Superior temporal gyrus (tissue), 1 donor: ENCODE data around the gene XKRX.
A peak's percentile ranks its signal among the peaks of the same experiment; 100 is the strongest.

Experiments
- DNase-seq: peaks from one replicate; pipeline ENCODE4 v3.0.0-alpha.2; 2016; ENCODE audit errors: extremely low spot score

XKRX gene

DNA sequence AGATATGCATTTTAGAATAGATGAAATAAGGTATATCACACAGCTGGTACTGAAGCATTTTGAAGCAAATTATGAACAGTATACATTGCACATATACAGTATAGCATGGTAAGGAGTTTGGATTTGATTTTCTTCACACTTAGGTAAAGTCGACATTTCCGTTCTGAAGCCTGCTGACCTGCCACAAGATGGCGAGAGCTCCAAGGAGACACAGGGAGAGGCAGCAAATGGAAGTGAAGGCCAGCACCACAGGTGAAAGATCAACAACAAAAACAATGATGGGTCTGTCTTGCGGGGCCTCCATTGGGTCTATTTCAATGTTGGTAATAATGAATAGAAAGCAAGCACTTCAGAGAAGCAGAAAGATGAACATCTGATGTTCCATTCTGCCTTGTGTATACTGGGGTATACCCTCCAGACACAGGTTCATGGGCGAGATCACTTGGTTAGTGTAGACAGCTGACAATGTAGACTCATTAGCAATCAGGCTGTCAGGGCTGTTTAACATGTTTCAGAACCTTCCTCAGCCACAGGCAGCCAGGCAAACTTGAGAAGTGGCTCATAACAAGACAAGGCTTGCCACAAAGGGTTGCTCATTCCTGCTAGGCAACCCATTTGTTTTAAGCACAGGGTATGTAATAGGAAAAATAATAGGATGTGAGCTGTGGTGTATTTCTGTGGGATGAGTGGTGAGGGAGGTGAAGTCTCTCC lies 33.2 kb downstream of the XKRX start:
- no peak for DNase-seq

- DNase-seq, result no peak
Measured at GRCh38 chrX:100883654-100884053, 45.1 kb downstream of the XKRX start.

- DNase-seq, result no peak
Measured at GRCh38 chrX:100880368-100880767, 48.3 kb downstream of the XKRX start.

DNA sequence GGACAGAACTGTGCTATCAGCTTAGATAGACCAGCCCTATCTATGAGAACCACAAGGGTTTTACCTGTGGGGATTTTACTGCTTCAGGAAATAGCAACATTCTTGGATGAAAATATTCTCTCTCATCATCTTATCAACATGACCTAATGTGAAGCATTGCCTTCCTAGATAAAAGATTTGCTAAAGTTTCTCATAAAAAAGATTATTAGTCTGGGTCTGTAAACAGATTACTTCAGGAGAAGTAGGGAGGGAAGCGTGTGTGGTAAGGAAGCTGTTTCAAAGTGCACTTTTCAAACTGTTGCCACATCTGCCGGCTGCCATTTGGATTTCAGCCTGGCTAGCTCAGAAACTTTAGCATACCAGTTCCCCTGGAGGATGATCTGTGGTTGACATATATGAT lies 54.4 kb downstream of the XKRX start, which contains the start of gene NOX1:
Gene NOX1, minus strand, starts transcription at position 35 of the 400 bp plus-strand sequence. CDS start 220 bp downstream, outside the sequence.
- no peak for DNase-seq

DNA sequence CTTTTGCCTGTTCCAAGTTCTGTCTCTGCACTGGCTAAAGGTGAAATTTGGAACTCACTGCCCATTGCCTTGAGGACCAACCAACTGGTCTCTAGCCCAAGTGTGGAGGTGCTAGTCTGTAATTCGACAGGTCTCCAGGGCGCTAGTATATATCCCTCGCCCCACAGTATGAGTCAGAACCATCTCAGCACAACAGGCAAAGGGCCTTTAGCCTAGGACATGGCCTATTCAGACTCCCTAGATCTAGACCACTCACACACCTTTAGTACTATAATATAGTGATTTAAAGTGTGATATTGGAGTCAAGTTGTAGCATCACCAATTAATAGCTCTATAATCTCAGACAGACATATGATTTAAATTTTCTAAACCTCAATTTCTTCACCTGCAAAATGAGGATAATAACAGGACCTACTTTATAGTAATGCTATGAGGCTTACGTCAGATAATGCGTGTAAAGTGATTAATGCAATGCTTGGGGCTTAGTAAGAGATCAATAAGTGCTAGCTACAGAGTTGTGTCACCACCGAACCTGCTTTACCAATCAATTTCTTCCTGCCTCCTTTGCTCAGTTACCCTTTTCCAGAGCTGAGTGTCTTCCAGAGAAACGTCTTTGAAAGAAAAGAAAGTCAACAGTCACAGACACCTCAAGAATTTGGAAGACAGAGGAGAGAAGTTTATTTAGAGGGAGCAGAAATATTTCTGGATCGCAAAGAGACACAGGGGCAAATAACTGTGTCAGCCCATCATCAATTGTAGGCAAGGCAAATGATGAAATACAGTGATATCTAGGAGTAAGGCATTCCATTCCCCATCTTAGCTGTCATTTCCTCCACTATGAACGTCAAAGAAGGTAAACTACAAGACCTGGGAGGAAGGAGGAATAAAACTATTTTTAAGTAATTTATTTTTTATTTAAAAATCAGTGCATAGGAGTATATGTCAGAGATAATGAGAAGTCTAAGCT lies 56.8 kb downstream of the XKRX start:
- DNase-seq, result no peak

- DNase-seq, result no peak
Measured at GRCh38 chrX:100870527-100870926, 58.2 kb downstream of the XKRX start.

DNA sequence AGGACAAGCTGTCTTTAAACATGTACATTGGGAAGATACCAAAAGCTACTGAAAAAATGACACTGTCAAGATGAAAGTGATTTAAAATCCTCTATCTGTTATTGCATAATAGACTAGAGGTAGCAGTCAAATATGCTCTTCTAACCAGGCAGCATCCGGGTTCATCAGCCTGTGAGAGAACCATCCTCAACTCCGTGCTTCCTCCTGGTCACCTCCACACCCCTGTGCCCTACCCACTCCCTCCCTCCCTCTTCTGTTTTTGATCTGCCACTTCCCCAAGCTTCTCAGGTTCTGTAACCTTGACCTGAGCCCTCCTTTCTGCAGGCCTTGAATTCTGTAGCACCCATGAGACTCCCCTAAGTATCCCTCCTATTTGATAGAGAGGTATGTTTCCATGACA lies 60.4 kb downstream of the XKRX start:
- DNase-seq, result no peak

DNA sequence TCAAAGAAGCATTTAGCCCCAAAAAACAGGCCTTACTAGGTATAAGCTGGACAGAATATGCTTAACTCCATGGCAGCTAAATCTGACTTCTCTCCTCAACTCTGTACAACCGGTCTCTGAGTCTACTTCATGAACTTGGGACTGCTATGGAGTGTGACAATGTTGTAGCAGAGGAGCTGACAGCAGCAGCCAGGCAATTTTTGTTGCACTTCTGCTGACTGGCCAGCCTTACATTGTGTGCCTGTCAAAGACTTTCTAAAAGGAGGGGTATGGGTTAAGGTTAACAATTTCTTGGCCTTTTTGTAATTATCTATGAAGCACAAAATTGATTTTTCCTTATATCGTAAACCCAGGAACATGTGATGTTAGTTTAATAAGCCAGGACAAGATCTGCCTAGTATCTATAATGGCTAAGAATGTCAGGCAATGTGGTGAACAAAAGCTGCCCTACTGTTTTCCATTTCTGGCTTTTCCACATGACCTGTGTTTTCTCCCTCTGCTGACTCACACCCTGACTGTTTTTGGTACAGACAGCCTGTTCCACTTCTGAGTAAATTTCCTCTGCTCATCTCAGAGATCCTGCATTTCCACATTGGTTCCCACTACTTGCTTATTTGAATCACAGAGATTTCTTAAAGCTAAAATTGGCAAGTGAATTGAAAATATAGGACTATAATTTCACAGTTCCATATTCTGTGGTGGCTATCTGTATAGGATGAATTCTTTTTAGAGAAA lies 63.9 kb downstream of the XKRX start:
- peak; percentile 53 for DNase-seq
